Measurements from ENCODE around the gene SPDYE3.
"Not testable (repeated sequence)": the region's sequence is repeated elsewhere in the genome, so short reads cannot be mapped to it uniquely, and the experiment has no call there.

- TF ChIP-seq CTCF (conservative IDR thresholded peaks at IDR 0.05 in 1 of 2, IDR thresholded peaks at IDR 0.05 in 1 of 2; ENCODE audit: extremely low read depth in 1 of 2, insufficient read depth in 1 of 2, low read depth in 1 of 2, low read length in 2 of 2); EZH2 (IDR thresholded peaks at IDR 0.05; ENCODE audit: borderline replicate concordance, low read length): not testable (repeated sequence)
Measured at GRCh38 chr7:100307402-100307801, at the start of gene SPDYE3.

Data from mammary epithelial cell (primary cell).